Ovary (tissue), 3 donors: ENCODE results near the gene TANC1.

Experiments used
- POLR2A ChIP-seq: fragments of 450-650 bp; IDR thresholded peaks from one replicate; pipeline ENCODE4 v1.6.1; 2017; ENCODE audit warnings: antibody characterized with exemption, mild to moderate bottlenecking, moderate library complexity
- TF ChIP-seq, protein P1 (sequence below), 3 donors: fragments of 450-650 bp in 2 of 3; fragments of 200-600 bp in 1 of 3; IDR thresholded peaks; one replicate each; pipeline versions ENCODE4 v1.5.1 to v1.8.0; 2016 to 2022; ENCODE audit warnings: antibody characterized with exemption in 3 of 3, mild to moderate bottlenecking in 1 of 3
- donor health status: DM: no; HTN: no; CAD: no.

DNA sequence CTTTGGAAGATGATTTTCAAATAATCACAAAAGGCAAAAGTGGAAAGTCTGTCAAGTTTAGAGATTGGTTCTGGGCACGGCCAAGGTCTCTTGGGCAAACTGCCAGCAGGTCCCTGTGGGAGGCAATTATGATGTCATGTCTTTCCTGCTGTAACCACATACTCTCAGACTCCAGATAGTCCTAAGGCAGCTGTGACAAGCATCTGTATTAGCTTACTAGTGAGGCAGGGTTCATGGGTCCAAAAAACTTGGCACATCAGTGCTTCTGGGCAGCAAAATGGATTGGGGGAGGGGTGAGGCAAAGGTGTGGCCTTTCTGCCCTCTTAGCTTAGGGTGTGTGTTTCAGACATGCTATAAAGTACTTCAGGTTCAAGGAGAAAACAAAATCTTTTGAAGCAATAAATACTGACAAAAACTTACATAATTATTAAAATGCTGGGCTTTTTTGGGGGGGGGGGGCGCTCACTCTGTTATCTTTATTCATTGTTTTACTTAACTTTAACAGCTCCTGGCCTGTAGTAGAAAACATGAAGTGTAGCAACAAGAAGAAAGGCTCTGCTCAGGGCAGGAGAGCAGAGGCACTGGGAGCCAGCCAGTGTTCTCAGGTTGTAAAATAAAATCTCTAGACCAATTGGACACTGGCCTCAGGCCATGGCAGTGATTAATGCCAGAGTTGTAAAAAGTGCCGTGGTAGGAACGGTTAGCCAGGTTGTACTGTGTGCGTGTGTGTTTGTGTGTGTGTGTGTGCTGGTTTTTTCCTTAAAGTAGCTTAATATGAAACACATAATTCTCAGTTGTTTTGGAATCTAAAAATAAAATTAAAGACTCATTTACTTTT lies 14.3 kb upstream of the TANC1 start:
- TF ChIP-seq, protein P1, sequence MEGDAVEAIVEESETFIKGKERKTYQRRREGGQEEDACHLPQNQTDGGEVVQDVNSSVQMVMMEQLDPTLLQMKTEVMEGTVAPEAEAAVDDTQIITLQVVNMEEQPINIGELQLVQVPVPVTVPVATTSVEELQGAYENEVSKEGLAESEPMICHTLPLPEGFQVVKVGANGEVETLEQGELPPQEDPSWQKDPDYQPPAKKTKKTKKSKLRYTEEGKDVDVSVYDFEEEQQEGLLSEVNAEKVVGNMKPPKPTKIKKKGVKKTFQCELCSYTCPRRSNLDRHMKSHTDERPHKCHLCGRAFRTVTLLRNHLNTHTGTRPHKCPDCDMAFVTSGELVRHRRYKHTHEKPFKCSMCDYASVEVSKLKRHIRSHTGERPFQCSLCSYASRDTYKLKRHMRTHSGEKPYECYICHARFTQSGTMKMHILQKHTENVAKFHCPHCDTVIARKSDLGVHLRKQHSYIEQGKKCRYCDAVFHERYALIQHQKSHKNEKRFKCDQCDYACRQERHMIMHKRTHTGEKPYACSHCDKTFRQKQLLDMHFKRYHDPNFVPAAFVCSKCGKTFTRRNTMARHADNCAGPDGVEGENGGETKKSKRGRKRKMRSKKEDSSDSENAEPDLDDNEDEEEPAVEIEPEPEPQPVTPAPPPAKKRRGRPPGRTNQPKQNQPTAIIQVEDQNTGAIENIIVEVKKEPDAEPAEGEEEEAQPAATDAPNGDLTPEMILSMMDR (IDR thresholded peaks at IDR 0.05) = no peak
- no peak for TF ChIP-seq POLR2A
